ACHN (cell line): ENCODE data around the gene FAM114A1.
"Not testable (repeated sequence)": the region's sequence is repeated elsewhere in the genome, so short reads cannot be mapped to it uniquely, and the experiment has no call there.

Experiments used
- DNase-seq: peaks from one replicate; pipeline ENCODE4 v3.0.0-alpha.2; 2015
- in situ Hi-C: cut with HindIII; loops from 2 replicates; pipeline ENCODE4 v1.10.0; 2017; ENCODE audit warnings: low sequenced_read_pairs, low pct_ligation_motif_present, low pct_unique_long_range_greater_than_20kb

Gene FAM114A1

DNA sequence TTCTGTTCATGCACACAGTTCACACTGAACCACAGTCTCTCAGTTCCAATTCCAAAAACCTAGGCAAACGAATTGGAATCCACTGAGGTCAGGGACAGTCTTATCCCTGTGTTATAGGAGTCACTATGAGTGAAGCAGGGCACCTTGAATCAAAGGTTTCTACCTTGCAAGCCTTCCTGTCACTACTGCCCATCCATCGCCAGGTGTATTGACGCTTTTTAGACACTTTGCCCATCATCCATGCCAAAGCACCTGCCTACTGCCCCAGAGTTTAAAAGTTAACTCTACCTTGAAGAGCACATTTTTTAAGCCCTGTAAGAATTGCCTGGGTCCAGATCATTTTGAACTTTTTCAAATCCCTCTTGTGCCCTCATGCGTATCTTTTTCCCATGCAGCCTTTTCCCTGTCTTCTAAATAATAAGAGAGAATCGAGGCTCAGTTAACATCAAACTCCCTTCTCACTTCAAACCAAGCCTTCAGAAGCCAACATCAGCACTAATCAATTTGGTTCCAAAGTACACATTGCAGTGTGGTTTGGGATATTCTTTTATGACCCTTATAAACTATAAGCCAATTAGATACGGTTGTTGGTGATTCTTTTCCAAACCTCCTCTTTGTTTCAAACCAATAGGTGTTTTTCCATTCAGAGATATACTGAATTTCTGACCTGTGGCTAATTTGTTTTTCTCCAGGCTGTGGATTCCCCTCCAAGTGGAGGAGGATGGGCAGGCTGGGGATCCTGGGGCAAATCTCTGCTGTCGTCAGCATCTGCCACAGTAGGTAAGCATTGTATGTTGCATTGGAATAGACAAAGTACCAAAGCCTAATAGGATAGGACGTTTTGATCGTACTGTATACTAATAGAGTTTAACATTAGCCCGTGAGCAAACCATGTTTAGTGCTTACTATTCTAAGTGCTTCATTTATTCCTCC, 23.7 kb downstream of the FAM114A1 start:
- in situ Hi-C loops, result no loop called here

DNA sequence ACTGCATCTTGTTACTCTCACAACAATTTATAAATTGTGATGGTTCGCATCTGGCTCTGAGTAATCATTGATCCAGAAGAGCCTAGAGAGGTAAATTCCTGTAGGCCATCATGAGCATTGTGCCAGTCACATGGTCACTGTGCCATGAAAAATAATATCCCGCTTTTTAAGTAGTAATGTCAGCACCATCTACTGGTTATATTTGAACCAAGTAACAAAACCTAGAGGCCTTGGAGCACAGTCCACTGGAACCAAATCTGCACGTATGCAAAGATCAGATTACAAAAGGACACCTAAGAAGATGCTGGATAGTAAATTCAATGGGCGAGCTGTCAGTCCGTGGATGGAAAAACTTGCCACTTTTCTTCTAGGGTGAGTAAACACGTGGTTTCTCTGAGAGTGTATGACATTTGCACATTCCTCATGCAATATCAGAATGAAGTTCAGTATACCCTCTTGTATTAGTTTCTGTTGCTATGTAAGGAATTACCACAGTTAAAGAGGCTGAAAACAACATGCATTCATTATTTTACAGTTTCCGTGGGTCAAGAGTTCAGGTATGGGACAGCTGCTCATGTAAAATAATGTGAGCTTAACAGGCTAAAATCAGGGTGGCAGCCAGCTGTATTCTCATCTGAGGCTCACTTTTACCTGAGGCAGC, 26.8 kb downstream of the FAM114A1 start:
- DNase-seq, result no peak
- in situ Hi-C loops, result no loop called here

More for the DNA sequence above, 23.7 kb downstream of the FAM114A1 start:
- DNase-seq, result no peak

DNA sequence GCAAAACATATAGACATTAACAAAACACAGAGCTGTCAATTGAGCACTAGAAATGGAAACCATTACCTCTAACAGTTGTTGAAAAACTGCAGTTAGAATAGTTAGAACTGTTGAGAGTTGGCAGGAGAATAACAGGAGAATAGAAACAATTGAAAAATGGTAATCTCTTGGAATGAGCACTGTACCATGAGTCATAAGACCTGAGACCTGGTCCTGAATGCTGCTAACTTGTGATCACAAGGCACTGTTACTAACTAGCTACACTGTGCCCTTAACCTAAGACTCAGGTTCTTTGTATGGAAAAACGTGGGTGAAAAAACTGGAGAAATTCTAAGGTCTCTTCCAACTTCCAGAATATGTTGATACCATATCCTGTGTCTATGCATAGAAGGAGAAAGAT, 29.3 kb downstream of the FAM114A1 start:
- DNase-seq, result no peak
- in situ Hi-C loops, result no loop called here

DNA sequence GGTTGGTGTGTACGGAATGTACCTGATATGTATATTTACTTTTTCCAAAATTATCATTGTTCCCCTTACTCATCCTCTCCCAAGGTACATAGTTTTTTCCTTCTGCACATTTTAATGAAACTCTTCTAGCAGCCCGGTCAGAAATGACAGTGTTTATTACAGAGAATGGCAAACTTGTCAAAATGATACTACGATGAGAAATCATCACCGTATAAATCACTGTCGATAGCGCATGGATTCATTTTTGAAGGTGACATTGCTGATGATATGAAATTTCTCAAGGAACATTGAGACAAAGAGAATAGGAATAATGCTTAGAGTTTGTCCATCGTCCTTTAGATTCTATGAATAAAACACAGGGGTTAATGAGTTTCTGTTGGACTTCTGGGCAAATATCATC, 30.6 kb downstream of the FAM114A1 start:
- DNase-seq, result no peak
- in situ Hi-C loops, result no loop called here

DNA sequence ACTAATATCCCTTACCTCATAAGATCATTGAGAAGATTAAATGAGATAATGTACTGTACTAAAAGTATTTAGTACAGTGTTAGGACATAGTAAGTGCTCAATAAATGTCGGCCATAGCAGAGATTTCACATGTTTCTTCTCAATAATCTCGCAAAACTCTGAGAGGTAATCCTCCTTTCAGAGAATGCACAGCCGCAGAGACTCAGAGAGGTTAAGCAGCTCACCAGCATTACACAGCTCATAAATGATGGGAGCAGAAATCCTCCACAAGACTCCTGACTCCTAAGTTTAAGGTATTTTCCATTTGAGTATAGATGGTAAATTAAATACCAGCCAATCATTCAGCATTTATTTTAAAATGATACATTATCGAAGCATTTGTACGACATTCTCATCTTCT, 34.6 kb downstream of the FAM114A1 start:
- no peak for DNase-seq
- in situ Hi-C loops, result no loop called here

DNA sequence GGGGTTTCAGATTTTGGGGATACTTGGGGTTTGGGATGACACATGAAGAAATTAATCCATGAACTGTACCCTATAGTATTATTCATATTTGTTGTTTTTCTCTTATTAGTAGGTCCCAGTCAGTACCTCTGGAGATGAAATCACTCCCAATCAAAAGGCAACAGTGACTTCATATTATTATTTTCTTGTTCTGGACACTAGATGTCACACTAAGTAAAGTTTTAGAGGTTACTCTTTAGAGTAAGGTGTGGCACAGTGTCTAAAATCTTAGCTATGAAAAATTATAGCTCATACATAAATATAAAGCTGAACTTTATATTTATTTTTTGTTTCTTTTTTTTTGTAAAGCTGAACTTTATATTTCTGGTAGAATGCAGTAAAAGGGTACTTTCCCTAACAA, 35.1 kb downstream of the FAM114A1 start:
- peak; percentile 40 for DNase-seq
- in situ Hi-C loops, result no loop called here

DNA sequence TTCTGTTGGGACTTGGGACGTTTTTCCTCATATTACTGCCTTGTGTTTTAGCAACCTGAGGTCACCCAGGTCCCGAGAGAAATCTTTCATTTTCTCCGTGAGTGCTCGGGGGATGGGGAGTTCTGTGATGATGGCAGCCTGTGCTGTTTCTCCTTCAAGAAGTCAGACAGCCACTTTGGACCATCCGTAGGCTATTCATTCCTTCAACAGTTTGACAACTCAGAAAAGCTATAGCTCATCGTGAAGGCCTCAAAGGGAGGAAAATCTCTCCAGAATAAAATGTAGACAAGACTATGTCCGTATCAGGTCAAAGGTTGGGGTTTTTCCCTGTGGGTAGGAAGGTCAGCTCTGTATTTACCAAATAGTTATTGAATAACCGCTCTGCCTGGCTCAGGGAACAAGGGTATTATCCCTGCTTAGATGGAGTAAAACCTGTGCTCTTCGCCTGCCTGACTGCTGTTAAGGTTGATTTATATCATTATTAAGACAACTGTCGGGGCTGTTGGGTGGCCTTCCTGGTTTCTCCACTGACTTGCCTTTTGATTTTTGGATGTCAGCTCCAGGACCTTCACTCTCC, 36.6 kb downstream of the FAM114A1 start:
- in situ Hi-C loops, result no loop called here
- no peak for DNase-seq

DNA sequence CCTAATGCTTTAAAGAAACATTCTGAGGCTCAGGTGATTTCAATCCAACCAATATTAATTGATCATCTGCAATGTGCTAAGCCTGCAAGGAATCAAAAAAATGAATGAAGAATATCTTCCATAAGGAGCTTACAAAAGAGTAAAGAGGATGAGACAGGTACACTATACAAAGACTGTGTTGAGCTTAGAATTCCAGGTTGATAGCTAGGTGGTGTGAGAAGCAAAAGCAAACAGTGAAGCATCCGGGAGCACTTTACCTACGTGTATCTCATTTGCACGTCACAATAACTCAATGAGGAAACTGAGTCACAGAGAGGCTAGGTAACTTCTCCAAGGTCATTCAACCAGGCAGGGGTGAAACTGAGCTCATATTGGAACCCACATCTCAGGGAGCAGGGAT, 37.1 kb downstream of the FAM114A1 start:
- DNase-seq, result no peak
- in situ Hi-C loops, result no loop called here

DNA sequence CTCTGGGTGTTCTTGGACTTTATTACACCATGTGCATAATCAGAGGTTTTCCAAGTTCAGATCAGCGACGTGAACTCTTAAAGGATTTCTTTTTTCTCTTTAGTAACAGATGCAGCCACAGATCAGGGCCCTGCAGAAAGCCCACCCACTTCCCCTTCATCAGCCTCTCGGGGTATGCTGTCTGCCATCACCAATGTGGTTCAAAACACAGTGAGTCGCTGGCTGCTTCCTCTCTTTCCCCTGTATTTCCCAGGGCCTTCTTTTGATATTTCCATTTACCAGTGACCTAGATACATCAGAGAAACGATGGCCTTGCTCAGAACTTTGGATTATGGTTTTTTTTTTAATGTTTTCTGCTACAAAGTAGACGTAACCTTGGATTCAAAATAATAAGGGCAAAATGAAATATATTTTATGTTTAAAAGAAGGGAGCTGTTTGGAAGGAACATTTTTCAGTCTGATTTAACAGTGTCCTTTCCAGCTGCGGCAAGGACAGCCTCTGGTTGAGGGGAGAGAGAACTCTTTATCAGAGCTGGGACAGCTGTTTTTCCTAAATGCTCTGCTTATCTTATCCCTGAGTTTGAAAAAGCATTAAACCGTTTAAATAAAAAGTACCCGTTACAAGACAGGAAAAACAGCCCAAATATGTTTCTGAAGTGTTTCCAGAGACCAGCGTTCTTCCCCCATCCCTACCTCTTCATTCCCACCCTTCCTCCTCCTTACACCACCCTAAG, 38.2 kb downstream of the FAM114A1 start:
- in situ Hi-C loops, result no loop called here

DNA sequence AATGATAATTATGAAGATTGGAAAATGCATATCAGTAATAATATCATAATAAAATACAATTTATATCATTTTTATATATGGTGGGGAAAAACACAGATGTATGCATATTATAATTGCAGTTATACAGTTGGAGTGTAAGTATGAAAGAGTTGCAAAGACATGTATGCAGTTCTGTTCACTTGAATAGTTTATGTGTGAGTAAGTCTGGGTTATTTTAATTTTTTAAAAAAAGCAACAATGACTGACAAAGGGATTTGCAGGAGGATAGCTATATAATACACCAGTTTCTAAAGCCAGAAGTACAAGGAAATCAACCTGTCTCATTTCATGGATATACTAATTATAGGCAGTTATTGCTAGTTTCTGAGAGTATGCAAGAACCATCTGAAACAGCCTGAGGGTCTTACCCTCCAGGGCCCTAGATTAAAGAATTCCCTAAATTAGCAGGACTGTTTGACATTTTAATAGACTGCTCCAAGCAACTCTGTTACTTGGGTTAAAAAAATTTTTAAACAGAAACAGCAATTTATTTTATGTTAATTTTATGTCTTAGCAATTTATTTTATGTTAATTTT, 40.2 kb downstream of the FAM114A1 start:
- in situ Hi-C loops, result no loop called here
- DNase-seq, result no peak

More for the DNA sequence above, 38.2 kb downstream of the FAM114A1 start:
- no peak for DNase-seq

DNA sequence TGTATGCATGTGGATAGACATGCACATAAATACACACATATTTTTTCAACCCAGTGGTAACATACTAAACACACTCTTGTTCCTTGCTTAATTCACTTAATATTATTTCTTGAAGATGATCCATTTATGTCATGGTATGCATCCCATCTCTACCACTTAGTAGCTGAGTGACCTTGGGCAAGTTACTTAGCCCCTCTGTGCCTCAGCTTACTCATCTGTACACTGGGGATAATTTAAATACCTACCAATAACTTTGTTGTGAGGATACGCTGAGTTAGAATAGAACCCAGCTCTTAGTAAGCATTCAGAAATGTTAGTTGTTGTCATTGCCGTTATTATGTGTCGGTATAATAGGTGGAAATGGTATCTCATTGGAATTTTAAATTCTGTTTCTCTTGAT, 41.4 kb downstream of the FAM114A1 start:
- no peak for DNase-seq
- in situ Hi-C loops, result no loop called here

DNA sequence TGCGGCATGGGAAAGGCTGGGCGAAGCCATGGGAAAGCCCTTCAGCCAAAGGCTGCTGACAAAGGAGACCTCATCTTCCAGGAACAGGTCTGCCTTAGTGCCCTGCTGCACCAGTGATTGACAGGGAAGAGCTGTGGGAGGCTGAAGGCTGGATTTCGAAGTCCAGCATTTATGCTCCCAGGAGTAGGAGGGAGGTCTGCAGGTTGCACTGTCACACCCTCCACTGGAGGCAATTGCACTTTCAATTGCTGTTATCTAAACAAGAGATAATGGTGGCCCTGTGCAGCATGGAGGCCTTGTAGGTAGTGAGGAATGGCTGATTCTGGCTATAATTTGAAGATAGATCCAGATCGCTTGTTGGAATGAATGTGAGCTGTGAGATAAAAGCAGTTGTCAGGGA, 43.7 kb downstream of the FAM114A1 start:
- no peak for DNase-seq

DNA sequence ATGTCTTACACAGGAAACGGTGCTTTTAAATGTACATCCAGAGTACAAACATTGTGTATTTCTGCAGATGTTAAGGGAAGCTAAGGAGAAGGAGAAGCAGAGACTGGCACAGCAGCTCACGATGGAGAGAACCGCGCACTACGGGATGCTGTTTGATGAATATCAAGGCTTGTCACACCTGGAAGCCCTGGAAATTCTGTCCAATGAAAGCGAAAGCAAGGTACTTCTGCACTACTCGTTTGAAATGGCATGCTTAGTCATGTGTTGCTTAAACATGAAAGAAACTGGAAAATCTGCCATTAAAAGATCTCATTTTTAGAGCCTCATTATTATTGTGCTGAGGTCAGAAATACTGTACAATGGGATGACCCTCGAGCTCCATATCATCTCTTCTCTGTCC, 47.2 kb downstream of the FAM114A1 start:
- in situ Hi-C loops, result no loop called here
- DNase-seq, result no peak

More for the DNA sequence above, 43.7 kb downstream of the FAM114A1 start:
- in situ Hi-C loops, result no loop called here

DNA sequence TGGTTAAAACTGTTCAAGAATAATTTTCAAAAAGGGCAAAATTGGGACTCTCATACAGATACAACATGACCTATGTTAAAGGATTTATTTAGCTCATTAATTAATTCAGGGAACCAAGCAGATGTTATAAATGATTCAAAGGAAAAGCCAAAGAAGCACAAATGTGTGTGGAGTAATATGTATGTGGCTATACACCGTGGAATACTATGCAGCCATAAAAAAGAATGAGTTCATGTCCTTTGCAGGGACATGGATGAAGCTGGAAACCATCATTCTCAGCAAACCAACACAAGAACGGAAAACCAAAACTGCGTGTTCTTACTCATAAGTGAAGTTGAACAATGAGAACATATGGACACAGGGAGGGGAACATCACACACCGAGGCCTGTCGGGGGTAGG, 48.7 kb downstream of the FAM114A1 start:
- in situ Hi-C loops, result not testable (repeated sequence)

DNA sequence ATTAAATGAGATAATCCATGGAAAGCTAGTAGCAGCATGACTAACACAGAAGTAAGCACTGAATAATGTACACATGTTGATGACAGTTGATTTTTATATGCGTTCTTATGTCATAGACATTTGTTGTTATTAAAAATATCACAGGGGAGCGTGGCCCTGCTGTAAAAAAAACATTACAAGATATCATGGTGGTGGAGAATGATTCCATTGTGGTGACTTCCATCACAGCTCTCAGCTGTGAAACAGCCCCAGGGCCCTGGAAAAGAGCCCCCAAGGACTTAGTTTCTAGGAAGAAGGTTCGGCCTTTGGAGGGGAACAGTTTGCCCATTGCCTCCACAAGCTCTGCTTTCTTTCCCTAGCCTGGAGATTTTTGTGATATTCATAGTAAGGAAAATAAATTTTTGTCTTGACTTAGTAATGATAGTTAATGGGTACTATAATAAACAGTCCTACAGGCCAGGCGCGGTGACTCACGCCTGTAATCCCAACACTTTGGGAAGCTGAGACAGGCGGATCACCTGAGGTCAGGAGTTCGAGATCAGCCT, 49.9 kb downstream of the FAM114A1 start:
- no peak for DNase-seq
- in situ Hi-C loops, result no loop called here

More for the DNA sequence above, 48.7 kb downstream of the FAM114A1 start:
- DNase-seq, result not testable (repeated sequence)

DNA sequence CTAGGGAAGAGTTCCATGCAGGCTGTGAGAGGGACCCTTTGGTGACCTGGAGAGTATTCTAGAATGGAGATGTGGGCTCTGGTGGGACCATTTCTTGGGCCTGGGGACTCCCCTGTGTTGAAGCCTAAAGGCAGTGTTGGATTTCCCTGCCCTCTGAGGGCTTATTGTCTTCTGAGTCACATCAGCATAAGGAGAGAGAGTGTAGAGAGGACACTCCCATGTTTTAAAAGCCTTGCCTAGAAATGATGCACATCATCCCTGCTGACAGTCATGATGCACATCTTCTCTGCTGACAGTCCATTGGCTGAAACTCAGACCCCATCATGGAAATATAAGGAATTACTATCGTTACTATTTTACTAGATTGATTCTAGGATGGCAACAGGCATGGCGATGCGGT, 51.9 kb downstream of the FAM114A1 start:
- in situ Hi-C loops, result no loop called here
- DNase-seq, result no peak

DNA sequence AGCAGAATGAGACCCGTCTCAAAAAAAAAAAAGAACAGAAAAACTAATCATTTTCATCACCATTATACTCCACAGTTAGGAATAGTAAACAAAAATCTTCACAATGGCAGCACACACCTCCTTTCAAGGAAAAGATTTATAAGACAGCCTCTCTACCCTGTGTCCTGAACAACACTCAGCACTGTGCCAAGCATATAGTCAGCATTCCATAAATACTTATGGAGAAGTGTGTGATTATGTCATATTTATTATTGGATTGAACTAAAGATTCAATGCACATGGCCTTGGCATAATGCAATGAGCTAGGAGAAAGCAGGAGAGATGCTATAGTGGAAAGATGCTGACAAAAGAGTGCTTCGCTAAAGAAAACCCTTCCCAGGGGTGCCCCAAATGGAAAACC, 52.6 kb downstream of the FAM114A1 start:
- DNase-seq, result no peak
- in situ Hi-C loops, result no loop called here

DNA sequence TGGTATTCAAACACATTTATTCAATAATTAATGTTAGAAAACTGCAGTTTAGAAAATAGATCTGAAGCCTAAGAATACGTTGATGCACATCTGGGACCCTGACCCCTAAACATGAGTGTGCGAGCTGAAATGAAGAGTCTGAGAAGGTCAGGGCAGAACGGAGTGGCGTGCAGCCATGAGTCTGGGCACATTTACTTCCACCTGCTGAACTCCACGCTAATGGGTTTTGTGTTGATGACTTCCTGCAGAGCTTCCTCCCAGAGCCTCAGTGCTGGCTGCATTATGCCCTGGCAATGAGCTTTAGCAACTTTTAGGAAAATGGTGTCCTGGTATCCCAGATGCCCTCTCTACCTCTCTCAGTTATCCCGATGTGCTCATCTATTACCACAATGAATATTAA, 53.1 kb downstream of the FAM114A1 start:
- DNase-seq, result no peak
- in situ Hi-C loops, result no loop called here
